ENCODE data around the gene ST6GAL1.

GRCh38 chr3:187019542-187020072, 89.3 kb downstream of the ST6GAL1 start:
- TF ChIP-seq GABPA (IDR thresholded peaks at IDR 0.05; ENCODE audit: borderline replicate concordance, insufficient read depth, low read length) (no peak), CTCF (IDR thresholded peaks at IDR 0.05; ENCODE audit: control extremely low read depth in 1 of 3, insufficient read depth in 1 of 3, low read depth in 1 of 3, low read length in 3 of 3) (peak; percentile 32 to 37 (median 35); a peak in 3 of 4 replicates), ATF2 (IDR thresholded peaks at IDR 0.05; ENCODE audit: low read length) (no peak), POLR2A (IDR thresholded peaks at IDR 0.05; ENCODE audit: control extremely low read depth in 1 of 2, low read depth in 2 of 2, low read length in 2 of 2) (no peak), EP300 (IDR thresholded peaks at IDR 0.05; ENCODE audit: borderline replicate concordance in 1 of 2, low read depth in 2 of 2, low read length in 2 of 2) (no peak), HDAC6 (IDR thresholded peaks at IDR 0.05; ENCODE audit: low read depth, low read length) (no peak)

Measured in H1 (cell line).